AML-193 (cell line): ENCODE measurements around the gene PIGBOS1.
"Not testable (repeated sequence)": the region's sequence is repeated elsewhere in the genome, so short reads cannot be mapped to it uniquely, and the experiment has no call there.

ENCODE experiments used
- DNase-seq, 2 experiments: peaks; one replicate each; lab custom pipeline; 2025; lab: John Stamatoyannopoulos, UW

PIGBOS1 gene, protein sequence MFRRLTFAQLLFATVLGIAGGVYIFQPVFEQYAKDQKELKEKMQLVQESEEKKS

DNA sequence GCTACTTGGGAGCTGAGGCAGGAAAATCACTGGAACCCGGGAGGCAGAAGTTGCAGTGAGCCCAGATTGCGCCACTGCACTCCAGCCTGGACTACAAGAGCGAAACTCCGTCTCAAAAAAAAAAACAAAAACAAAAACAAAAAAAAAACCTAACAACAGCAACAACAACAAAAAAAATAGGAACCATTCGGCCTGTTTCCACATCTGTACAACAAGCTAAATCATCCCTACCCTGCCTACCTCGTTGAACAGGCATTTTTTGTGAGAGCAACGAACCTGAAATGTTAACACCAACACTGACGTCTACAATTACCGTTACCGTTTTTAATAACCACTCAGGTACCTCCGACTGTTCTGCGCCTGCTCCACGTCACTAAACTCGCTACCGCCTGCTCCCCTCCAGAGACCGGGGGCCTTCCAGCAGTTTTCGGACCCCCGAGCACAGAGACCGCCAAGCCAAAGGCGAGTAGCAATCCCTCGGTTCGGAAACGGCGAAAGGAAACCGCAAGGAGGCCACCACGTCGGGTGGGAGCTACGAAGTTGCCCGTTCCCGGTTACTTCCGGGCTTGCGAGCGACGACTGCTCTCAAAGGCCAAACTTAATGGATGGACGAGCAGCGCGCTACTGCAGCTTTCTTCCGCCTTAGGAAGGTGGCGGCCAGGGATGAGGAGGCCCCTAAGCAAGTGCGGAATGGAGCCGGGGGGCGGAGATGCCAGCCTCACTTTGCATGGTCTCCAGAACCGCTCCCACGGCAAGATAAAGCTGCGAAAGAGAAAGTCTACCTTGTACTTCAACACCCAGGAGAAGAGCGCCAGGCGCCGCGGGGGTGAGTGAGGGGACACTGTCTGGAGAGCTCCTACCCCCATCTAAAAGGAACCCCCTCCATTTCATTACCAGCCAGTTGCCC lies at the start of gene PIGBOS1, which contains the start of gene PIGB:
Gene PIGBOS1 (minus strand): TSS at position 536 of the 907 bp plus-strand sequence. CDS start 1,331 bp downstream, outside the sequence.
Gene PIGB (plus strand): TSS at position 635 of the 907 bp plus-strand sequence. CDS start 29 bp downstream, at position 664.
- peak; percentile 72 to 80 for DNase-seq

DNA sequence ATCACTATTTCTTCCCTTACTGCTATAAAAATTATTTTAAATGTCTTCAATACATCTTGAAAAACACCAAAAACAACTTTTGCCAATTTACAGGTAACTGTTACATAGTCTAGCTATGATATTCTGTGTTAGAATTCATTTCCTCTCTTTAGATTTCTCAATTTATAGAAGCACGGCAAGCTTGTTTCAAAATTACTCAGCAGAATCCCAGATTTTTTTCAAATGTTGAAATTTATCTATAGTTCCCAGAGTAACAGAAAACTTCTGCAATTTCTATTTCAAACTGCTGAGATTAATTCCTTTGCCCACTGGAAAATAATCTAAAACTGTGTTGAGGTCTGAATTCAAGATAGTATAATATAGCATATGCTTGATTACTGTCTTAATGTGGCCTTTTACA lies 48.1 kb upstream of the PIGBOS1 start:
- peak; percentile 4 to 11 for DNase-seq

DNA sequence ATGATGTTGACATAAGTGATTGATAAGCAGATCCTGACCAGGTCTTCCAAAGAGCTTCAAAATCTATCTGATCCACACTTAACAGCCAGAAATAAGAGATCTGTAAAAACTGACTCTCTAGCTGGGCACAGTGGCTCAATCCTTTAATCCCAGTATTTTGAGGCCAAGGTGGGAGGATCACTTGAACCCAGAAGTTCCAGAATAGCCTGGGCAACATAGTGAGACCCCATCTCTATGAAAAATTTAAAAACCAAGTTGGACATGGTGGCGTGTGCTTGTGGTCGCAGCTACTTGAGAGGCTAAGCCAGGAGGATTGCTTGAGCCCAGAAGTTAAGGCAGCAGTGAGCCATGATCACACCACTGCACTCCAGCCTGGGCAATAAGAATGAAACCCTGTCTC lies 43.7 kb upstream of the PIGBOS1 start:
- no peak for DNase-seq

DNA sequence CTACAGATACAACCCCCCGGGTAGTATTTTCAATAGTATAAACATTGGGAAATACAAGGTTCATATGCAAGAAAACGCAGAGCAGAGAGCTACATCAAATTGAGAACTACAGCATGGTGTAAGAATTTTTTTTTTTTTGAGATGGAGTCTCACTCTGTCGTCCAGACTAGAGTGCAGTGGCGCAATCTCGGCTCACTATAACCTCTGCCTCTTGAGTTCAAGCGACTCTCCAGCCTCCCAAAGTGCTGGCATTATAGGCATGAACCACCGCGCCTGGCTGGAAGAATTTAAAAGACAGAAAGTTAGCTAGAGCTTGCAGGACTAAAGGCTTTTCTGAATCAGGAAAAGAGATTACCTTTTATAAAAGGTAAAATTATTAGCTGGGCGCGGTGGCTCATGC lies 42.1 kb upstream of the PIGBOS1 start:
- DNase-seq = no peak

DNA sequence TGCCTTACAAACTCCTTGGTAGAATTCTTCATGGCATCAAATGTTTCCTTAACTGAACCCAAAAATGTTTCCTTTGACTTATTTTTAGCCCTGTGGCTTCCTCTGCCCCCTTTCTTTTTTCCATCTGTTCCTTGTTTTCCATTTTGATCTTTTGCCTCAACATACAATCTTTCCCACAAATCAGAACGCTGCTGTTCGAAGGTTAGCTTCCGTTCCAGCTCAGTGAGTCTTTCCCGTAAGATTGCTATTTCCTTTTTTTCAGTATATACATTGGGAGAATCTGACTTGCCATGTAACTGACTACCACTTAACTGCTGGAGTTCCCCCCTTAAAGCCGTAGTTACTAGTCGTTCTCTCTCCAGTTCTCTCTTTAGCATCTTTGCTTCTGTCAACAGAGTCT lies 41.3 kb upstream of the PIGBOS1 start:
- no peak for DNase-seq

DNA sequence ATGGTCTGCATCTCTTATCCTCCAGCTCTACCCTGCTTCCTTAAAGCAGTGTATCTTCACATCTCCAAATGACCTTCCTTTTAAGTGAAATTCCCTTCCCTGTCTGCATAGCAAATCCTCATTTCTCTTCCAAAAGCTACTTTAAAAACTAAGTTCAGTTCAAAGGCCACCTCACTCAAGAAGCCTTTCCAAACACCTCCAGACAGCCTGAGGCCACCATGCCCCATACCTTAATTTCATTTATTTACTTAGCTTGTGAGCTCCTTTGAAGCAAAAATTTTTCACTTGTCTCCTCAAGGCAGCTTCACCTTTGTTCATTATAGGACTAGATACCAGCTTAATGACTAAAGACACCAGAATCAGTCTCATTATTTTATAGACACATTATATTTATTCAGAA lies 39.5 kb upstream of the PIGBOS1 start:
- DNase-seq = no peak

DNA sequence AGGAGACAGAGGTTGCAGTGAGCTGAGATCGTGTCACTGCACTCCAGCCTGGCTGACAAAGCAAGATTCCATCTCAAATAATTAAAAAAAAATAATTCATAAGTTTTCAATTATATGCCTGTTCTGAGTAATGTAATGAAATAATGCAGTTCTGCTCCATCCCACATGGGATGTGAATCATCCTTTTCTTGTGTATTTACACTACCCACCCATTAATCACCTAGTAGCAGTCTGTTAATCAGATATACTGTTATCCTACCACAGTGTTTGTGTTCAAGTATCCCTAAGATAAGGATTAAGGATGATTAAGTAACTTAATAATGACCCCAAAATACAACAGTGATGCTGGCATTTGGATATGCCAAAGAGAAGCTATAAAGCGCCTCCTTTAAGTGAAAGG lies 38.9 kb upstream of the PIGBOS1 start:
- no peak for DNase-seq

DNA sequence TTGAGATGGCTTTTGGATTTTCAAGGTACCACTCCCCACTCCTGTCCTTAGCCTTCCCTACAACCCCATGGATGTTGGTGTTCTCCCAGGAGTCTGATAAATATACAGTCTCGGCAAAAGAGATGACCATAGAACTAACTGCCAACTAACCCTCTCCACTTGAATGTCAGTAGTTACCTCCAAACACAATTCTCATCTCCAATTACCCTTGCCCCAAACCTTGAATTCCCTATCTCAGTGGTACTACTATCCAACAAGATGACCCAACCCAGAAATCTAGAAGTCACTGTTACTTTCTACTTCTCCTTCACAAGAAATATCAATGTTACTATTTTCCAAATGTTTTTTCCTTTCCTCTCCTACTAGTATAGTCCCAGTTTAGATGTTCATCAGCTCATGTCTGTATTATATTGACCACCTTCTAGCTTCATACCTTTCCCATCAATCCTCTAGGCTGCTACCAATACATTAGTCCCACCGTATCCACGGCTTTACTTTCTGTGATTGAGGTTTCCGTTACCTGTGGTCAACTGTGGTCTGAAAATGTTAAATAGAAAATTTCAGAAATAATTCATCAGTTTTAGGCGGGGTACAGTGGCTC lies 38.2 kb upstream of the PIGBOS1 start:
- DNase-seq = no peak

DNA sequence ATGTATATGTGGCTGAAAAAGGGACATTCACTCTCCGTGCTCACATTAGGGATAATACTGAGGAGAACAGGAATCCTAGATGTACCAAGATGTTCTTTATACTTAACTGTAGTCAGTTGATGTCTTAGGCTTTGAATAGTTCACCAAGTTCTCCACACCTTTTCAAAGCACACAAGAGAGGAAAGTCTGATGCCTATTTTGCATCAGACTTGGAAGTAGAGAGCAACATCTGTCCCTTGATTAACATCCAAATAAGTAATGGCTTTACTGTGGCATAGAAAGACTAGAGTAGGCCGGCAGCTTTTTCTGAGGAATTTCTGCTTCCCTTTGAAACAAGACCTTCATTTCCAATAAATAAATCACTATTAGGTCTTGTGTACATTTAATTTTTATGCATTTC lies 34.1 kb upstream of the PIGBOS1 start:
- DNase-seq = no peak

DNA sequence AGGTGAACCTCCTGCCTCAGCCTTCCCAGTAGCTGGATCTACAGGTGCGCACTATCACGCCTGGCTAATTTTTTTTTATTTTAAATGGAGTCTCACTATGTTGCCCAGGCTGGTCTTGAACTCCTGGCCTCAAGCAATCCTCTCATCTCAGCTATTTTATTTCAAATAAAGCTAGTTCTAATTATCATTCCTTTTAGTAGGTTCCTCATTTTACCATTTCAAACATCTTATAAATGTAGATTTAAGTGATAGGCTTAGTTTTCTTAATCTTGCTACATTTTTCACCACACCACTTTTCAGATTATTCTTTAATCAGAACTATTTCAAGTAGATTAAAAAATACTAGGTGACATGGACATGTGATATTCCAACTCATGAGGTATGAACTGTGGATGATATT lies 30.4 kb upstream of the PIGBOS1 start:
- no peak for DNase-seq

DNA sequence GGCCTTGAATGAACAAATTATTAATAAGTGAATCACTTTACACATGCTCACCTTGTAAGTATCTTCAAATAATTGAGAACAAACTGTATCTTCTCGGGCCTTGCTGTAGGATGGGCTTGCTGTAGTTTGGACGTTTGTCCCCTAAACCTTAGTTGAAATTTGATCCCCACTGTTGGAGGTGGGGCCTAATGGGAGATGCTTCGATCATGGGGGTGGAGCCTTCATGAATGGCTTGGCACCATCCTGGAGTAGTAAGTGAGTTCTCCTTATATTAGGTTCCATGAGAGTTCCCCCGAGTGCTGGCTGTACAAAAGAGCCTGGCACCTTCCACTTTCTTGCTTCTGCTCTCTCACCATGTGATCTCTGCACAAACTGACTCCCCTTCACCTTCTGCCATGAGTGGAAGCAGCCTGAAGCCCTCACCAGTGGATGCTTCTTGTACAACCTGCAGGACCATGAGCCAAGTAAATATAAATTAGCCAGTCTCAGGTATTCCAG lies 29.4 kb upstream of the PIGBOS1 start:
- no peak for DNase-seq

DNA sequence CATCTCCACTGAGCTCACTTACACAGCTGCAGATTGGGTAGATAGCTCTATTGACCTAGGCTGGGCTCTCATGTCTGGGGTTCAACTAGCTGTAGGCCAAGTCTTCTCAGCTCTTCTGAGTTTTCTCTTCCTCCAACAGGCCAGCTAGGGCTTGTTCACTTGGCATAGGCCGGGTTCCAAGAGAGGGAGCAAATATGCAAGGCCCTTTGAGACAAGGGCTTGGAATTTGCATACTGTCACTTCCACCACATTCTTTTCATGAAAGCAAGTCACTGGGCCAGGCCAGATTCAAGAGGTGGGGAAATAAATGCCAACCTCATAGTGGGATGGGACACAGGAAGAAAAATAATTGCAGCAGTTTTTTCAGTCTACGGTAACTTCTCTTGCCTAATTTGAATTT lies 25.3 kb upstream of the PIGBOS1 start:
- DNase-seq = no peak

DNA sequence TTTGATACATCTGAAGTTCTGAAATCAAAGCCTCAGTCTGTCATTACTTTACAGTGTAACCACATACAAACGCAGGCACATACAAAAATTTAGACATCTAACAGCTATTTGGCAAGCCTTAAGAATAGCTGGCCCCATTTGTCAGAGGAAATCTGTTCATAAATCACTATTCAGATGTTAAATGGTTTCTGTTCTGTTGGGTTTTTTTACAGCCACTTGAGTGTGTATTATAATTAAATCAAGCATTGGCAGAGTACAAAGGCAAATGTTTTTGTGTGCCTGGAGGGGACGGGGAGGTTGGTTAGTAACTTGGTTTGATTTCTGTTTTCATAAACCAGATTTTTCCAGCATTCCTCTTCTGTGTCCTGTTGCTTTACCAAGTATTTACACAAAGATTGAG lies 24.2 kb upstream of the PIGBOS1 start:
- no peak for DNase-seq

DNA sequence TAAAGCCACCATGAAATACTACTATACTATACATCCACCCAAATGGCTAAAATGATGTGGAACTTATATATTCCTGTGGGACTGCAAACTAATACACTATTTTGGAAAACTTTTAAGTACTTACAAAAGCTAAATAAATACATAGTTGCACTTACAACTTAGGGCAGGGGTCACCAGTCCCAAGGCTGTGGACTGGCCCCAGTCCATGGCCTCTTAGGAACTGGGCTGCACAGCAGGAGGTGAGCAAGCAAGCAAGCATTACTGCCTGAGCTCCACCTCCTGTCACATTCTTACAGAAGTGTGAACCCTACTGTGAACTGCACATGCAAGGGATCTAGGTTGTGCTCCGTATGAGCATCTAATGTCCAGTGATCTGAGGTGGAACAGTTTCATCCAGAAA lies 18.2 kb upstream of the PIGBOS1 start:
- DNase-seq = no peak

DNA sequence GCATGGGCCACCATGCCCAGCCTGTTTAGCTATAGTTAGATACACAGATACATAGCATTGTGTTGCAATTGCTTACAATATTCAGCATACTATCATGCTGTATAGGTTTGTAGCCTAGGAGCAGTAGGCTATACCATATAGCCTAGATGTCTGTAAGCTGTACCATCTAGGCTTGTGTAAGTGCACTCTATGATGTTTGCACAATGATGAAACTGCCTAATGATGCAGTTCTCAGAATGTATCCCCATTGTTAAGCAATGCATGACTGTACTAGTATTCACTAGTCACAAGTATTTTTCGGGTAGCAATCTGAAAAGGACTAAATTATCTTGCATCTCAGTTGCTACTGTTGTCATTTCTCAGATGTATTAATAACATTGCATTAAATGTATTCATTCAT lies 16.1 kb upstream of the PIGBOS1 start:
- peak in 1 of 2 experiments; percentile 17 for DNase-seq

DNA sequence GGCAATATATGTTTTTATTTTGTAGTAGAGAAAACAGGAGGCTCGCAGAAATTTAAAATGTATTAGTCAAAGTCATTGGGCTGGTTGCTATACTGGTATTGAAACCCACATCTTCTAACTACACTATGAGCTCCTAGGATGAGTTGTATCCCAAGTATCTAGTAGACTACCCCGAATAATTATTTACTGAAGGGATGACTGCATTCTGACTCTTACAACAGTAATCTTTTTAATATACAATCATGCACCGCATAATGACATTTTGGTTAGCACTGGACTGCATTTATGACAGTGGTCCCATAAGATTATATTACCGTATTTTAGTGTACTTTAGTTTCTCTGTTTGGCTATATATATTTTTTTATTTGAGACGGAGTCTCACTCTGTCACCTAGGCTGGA lies 15.4 kb upstream of the PIGBOS1 start:
- DNase-seq = no peak

DNA sequence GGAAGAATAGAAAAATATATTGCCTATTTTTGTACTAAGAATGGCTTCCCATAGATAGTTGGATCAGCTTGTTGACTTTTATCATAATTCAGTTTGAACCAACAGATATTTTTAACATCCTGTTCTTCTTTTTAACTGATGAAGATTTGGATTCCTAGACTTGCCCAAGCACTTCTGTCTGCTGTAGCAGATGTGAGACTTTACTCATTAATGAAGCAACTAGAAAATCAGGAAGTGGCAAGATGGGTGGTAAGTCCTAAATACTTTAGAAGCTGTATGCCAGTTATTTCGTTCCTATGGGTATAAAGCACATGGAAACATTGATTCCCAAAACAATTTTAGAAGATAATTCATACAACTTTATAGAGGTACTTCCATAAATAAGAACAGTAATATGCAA lies 8.5 kb upstream of the PIGBOS1 start:
- peak; percentile 86 to 92 for DNase-seq

DNA sequence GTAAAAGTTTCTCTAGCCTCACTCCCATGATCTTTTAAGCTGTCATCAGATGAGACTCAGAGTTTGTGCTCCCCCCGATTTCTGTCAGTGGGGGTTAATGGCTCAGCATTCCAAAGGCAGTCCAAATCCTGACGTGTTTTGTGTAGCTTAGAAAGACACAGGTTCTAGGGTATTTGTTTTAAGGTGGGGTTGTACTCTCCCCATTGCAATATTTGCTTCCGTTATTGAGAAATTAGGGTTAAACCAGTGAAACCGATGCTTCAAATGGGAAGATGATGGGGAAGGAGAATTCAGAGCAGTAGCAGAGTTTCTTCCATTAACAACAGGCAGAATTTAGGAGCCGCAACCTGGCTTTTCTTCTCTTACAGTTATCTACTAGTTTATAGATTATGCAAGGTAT lies 3.5 kb upstream of the PIGBOS1 start:
- no peak for DNase-seq

DNA sequence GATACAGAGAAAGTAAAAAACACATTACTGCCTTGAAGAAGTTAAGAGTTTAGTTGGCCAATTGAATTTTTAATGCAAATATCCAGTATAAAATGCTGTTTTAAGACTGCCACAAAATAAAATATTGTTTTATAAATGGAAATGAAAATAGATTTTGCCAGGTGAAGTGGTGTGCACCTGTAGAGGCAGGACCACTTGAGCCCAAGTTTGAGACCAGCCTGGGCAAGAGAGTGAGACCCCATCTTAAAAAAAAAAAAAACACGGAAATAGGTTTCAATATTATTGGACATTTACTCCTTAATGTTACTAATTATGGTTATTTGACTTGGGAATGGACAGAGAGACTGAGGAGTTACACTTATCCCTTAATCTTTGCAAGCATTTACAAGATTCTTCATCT lies 2.0 kb upstream of the PIGBOS1 start:
- DNase-seq = no peak

DNA sequence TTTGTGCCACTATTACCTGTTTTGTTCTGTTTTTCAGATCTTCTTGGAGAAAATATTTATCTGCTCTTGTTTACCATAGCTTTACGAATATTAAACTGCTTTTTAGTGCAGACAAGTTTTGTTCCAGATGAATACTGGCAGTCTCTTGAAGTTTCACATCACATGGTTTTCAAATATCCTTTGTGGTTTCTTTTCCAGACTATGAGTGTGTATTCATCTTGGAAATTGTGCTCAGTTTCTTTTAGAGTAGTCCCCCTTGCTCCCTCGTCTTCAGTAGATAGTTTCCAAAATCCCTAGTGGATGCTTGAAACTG lies 1.3 kb upstream of the PIGBOS1 start:
- no peak for DNase-seq

DNA sequence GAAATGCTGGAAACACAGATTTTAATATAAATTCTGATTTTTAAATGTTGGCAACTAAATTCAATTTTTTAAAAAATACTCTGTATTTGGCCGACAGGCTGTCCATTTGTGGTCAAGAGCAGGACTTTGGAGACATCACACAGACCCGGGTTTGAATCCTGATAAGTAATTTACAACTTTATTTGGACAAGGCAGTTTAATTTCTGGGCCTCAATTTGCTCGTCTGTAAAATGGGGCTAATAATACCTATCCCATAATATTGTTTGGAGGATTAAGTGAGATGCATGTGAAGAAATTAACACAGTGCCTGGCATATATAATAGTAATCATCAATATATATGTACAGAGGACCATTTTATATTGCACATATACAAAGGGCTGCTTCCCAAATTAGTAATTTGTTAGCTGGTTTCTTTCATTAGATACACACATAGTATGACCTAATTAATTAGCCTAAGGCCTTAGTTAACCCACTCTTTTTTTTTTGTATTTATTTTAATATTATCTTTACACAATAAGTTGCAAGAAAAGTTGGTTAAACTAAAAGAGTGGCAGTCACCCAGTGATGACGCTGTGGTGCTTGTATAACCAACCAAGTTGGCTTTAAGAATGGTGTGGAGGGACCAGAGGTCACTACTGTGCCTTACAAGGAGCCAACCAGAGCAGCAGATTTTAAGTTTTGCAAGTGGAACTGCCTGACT lies 764 bp upstream of the PIGBOS1 start:
- peak; percentile 56 to 61 for DNase-seq

DNA sequence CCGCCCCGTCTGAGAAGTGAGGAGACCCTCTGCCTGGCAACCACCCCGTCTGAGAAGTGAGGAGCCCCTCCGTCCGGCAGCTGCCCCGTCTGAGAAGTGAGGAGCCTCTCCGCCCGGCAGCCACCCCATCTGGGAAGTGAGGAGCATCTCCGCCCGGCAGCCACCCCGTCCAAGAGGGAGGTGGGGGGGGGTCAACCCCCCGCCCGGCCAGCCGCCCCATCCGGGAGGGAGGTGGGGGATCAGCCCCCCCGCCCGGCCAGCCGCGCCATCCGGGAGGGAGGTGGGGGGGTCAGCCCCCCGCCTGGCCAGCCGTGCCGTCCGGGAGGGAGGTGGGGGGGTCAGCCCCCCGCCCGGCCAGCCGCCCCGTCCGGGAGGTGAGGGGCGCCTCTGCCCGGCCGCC lies 16.1 kb downstream of the PIGBOS1 start:
- DNase-seq = not testable (repeated sequence)

DNA sequence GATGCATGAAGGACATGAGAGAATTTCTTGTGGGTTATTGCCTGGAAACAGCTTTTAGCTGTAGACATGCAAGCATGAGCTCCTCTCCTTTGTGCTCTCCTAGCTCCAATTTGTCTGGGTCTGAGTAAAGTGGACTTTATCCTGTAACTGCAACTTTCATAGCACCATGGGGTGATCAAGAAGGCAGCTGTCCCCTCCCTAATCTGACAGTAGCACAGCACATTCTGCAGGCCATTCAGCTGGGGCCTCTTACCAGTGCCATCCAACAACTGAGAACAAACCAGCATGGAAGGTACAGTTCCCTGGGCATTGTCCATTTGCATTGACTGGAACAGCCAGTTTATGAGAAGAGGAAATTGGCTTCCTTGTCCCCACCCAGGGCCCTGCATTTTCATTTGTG lies 21.6 kb downstream of the PIGBOS1 start:
- no peak for DNase-seq
